Uterus (tissue), 4 donors: ENCODE measurements around the gene PCDHAC2. TPM values are rescaled to one million over a fixed set of nuclear protein-coding genes. Genes with fewer than 3 reads are reported as not detected.

ENCODE experiments used
- DNase-seq, 2 donors: peaks; one replicate each; pipeline ENCODE4 v3.0.0-alpha.2; 2019 to 2020
- H3K27ac ChIP-seq, 2 donors: fragments of 200-600 bp; sonication (generic); 1 replicate in 1 of 2; 2 replicates in 1 of 2; pipeline ENCODE4 v1.5.1; 2016 to 2018
- H3K27me3 ChIP-seq, 2 donors: fragments of 200-600 bp; sonication (generic); one replicate each; pipeline ENCODE4 v1.5.1; 2018 to 2019; ENCODE audit warnings: control low read depth in 1 of 2
- H3K36me3 ChIP-seq, 2 donors: fragments of 200-600 bp; sonication (generic); one replicate each; pipeline ENCODE4 v1.5.1; 2019; ENCODE audit warnings: control low read depth in 1 of 2
- H3K4me1 ChIP-seq, 2 donors: fragments of 200-600 bp; sonication (generic); one replicate each; pipeline ENCODE4 v1.5.1; 2018 to 2019; ENCODE audit warnings: control low read depth in 1 of 2
- H3K4me3 ChIP-seq, 2 donors: fragments of 200-600 bp; sonication (generic); 1 replicate in 1 of 2; 2 replicates in 1 of 2; pipeline ENCODE4 v1.5.1; 2018 to 2019; ENCODE audit warnings: mild to moderate bottlenecking in 1 of 2
- H3K9me3 ChIP-seq, 2 donors: fragments of 200-600 bp; sonication (generic); one replicate each; pipeline ENCODE4 v1.5.1; 2019; ENCODE audit warnings: control low read depth in 1 of 2
- POLR2A ChIP-seq, 2 donors: fragments of 450-650 bp; IDR thresholded peaks; one replicate each; pipeline ENCODE4 v1.6.1; 2016; ENCODE audit warnings: antibody characterized with exemption in 2 of 2, mild to moderate bottlenecking in 1 of 2, moderate library complexity in 1 of 2
- intact Hi-C: fragments of 100-400 bp; cut with DNase I; formaldehyde crosslinking; loops from one replicate; pipeline ENCODE4 v1.15.1; 2023; ENCODE audit warnings: low total_unique reads
- total RNA-seq, 4 donors: library from RNA; depleted of rRNA in 3 of 4; stranded (reverse); fragments of >200 nt in 3 of 4; gene quantifications; one replicate each; pipeline versions ENCODE4 v1.1.0 to v1.2.4, GENCODE V29; 2014 to 2023
- TF ChIP-seq, protein P1 (sequence below), 4 experiments: fragments of 200-600 bp in 2 of 4; fragments of 450-650 bp in 2 of 4; sonication (generic) in 2 of 4; IDR thresholded peaks; one replicate each; pipeline ENCODE4 v1.5.1; 2016 to 2019; ENCODE audit warnings: antibody characterized with exemption in 4 of 4, mild to moderate bottlenecking in 2 of 4, moderate library complexity in 1 of 4
- donor health status: DM: yes; HTN: yes; CAD: no.

PCDHAC2 gene
- total RNA-seq, 4 donors from 2014 or later, result under 0.01 to 7.1 (median 1.1) TPM

DNA sequence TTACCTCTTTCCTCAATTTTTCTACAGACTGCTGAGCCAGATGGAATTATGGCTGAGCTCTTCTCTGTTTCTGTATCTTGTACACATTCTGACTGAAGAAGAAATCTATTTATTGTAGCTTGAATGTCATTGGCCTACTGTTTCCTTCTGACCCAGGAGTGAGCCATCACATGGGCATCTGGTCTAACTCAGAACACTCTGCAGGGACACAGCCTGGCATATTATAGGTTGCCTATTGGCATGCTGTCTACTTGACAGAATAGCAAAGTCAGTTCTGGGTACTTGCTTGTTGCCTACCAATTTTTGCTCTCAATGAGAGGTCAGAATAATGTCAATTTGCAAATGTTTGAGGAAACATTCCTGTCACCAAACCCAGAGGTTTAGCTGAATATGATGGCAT, 7.3 kb downstream of the PCDHAC2 start:
- DNase-seq, result no peak
- TF ChIP-seq, protein P1, sequence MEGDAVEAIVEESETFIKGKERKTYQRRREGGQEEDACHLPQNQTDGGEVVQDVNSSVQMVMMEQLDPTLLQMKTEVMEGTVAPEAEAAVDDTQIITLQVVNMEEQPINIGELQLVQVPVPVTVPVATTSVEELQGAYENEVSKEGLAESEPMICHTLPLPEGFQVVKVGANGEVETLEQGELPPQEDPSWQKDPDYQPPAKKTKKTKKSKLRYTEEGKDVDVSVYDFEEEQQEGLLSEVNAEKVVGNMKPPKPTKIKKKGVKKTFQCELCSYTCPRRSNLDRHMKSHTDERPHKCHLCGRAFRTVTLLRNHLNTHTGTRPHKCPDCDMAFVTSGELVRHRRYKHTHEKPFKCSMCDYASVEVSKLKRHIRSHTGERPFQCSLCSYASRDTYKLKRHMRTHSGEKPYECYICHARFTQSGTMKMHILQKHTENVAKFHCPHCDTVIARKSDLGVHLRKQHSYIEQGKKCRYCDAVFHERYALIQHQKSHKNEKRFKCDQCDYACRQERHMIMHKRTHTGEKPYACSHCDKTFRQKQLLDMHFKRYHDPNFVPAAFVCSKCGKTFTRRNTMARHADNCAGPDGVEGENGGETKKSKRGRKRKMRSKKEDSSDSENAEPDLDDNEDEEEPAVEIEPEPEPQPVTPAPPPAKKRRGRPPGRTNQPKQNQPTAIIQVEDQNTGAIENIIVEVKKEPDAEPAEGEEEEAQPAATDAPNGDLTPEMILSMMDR (IDR thresholded peaks at IDR 0.05), result no peak
- TF ChIP-seq POLR2A (IDR thresholded peaks at IDR 0.05), result no peak
- no peak overlapping the region for H3K4me3 ChIP-seq

DNA sequence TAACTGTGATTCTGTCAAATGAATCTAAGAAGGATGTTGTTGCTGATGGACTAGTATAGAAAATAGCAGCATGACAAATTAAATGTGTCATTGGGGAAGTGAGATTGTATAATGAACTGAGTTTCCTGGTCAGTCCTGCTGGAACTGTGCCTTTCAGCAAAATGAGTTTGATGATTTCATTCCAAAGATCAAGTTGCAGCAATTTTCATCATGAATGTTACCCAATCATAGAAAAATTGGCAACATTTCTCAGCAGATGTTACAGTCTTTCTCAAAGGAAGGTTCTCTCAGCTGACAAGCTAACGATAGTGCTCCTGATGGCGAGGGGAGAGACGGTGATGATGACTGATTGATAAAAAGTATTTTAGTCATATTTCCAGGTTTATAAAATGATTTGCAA, 10.7 kb downstream of the PCDHAC2 start:
- Histone ChIP-seq H3K36me3 (no peaks in the 10 kb centered on the region), H3K27me3 (no peaks in the 10 kb centered on the region), H3K4me3 (no peak overlapping the region), H3K9me3 (no peaks in the 10 kb centered on the region), H3K27ac (no peak overlapping the region), H3K4me1 (no peaks in the 10 kb centered on the region)
- DNase-seq, result no peak
- TF ChIP-seq, protein P1 (IDR thresholded peaks at IDR 0.05), result no peak
- no peak for TF ChIP-seq POLR2A (IDR thresholded peaks at IDR 0.05)
- intact Hi-C loops, result no loop called here

More for the DNA sequence above, 7.3 kb downstream of the PCDHAC2 start:
- intact Hi-C loops, result no loop called here
- H3K27me3 ChIP-seq, result no peaks in the 10 kb centered on the region
- no peaks in the 10 kb centered on the region for H3K4me1 ChIP-seq
- no peak overlapping the region for H3K27ac ChIP-seq
- no peaks in the 10 kb centered on the region for H3K9me3 ChIP-seq
- H3K36me3 ChIP-seq, result no peaks in the 10 kb centered on the region

DNA sequence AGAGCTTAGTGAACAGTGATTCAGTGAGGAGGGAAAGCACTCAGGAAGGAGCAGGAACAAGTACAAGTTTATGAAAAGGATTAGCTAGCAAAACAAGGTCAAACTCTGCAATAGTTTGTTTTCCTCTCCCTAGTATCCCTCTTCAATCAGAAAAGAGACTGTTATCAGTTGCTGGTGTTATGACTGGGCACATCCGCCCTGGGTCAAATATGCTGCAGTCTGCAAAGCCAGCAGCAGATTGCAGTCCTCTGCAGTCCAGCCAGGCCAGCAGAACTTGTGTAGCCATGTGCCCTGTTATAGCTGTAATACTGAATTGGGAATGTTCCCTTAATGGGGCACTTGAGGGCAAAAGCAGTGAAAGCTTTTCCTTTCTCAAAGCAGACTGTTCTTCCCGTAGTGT, 12.0 kb downstream of the PCDHAC2 start:
- H3K36me3 ChIP-seq, result no peaks in the 10 kb centered on the region
- intact Hi-C loops, result no loop called here
- no peak overlapping the region for H3K27ac ChIP-seq
- TF ChIP-seq, protein P1 (IDR thresholded peaks at IDR 0.05), result no peak
- no peak for TF ChIP-seq POLR2A (IDR thresholded peaks at IDR 0.05)
- no peaks in the 10 kb centered on the region for H3K27me3 ChIP-seq
- no peak overlapping the region for H3K4me3 ChIP-seq
- no peaks in the 10 kb centered on the region for H3K9me3 ChIP-seq
- no peaks in the 10 kb centered on the region for H3K4me1 ChIP-seq
- DNase-seq, result no peak

DNA sequence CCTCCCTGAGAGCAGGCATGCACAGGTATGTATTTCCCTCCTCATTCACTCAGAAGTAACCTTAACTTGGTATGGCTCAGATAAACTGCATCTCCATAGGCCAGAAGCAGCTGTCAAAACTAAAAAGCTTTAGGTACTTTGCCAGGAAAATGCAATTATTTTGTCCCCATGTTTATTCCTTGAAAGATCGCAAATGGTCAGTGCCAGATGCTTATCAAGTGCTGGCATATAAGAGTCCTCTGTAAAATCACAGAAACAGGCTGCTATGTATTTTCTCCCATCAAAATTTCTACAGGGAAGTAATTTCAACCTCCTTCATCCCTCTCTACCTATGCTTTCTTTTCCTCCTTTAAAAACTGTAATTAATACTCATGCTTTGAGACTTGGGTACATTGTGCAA, 12.7 kb downstream of the PCDHAC2 start:
- Histone ChIP-seq H3K27ac (no peak overlapping the region), H3K4me1 (no peaks in the 10 kb centered on the region), H3K27me3 (no peaks in the 10 kb centered on the region), H3K4me3 (no peak overlapping the region), H3K9me3 (no peaks in the 10 kb centered on the region), H3K36me3 (no peaks in the 10 kb centered on the region)
- intact Hi-C loops, result no loop called here
- no peak for DNase-seq
- TF ChIP-seq POLR2A (IDR thresholded peaks at IDR 0.05), result no peak
- TF ChIP-seq, protein P1 (IDR thresholded peaks at IDR 0.05), result no peak

DNA sequence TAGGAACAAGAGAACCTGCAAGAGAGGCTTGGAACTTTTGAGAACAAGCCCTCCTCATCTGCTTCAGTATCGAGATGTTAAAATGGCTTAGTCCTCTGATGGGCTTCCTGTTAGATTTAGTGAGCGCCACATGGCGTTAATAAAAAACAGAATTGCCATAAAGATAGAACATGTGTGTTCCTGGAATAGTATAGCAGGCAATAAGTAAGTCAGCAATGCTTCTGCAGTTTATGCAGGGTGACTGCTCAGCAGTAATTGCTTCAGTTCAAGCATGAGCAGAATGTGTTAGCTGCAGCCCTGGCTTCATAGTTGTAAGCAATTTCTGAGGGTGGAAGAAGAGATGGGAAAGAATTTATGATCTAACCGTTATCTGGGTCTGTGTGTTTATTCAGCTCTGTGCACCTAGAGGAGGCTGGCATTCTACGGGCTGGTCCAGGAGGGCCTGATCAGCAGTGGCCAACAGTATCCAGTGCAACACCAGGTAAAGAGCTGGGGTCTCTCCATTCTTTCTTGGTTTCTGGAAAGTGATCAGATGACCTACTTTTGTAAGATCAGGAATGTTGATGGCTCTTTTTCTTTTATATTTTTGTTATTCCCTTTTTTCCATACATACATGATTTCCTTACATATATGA, 15.9 kb downstream of the PCDHAC2 start:
- no peaks in the 10 kb centered on the region for H3K27me3 ChIP-seq
- no peak for DNase-seq
- TF ChIP-seq, protein P1 (IDR thresholded peaks at IDR 0.05), result no peak
- no peak for TF ChIP-seq POLR2A (IDR thresholded peaks at IDR 0.05)
- H3K4me1 ChIP-seq, result no peaks in the 10 kb centered on the region
- no peaks in the 10 kb centered on the region for H3K36me3 ChIP-seq
- H3K27ac ChIP-seq, result no peak overlapping the region
- H3K9me3 ChIP-seq, result no peaks in the 10 kb centered on the region
- no peak overlapping the region for H3K4me3 ChIP-seq
- intact Hi-C loops, result no loop called here
